HCT116 (cell line): ENCODE data around the gene SH3TC2. TPM values are rescaled to one million over a fixed set of nuclear protein-coding genes. Genes with fewer than 3 reads are reported as not detected.

Source experiments
- ATAC-seq: fragments of 200-7000 bp; cut with Tn5 transposase; 2 replicates; pipeline ENCODE4 v1.9.1; 2020; ENCODE audit warnings: mild to moderate bottlenecking, moderate library complexity
- BruUV-seq: library from RNA; stranded (reverse); fragments of 400-500 nt; replicated peaks from 2 replicates; lab custom pipeline; 2021; lab: Mats Ljungman, UMichigan
- CTCF ChIA-PET: fragments of 300-600 bp; sonication (Branson Sonifier 250); formaldehyde crosslinking; loops from one replicate; lab custom pipeline; 2021; ENCODE audit warnings: antibody characterized with exemption; lab: Charles Lee
- POLR2A ChIA-PET: fragments of 300-600, 350-600 bp; sonication (Branson Sonifier 250); formaldehyde crosslinking; loops from one replicate; lab custom pipeline; 2021; ENCODE audit warnings: antibody characterized with exemption; lab: Charles Lee
- RAD21 ChIA-PET, 2 experiments: fragments of 300-600 bp; sonication (Branson Sonifier 250); formaldehyde crosslinking; loops; one replicate each; lab custom pipeline; 2023; ENCODE audit warnings: low total read pairs in 2 of 2; ENCODE audit not compliant: uncharacterized antibody in 2 of 2, unreplicated experiment in 2 of 2, low non-redundant PET in 1 of 2; lab: Charles Lee
- DNase-seq: peaks from one replicate; pipeline ENCODE4 v3.0.0-alpha.2; 2010; ENCODE audit warnings: low read depth, low spot score
- H2AFZ ChIP-seq: fragments of 200-600 bp; shearing (Covaris generic), sonication (generic); 2 replicates; pipeline ENCODE4 v1.6.1; 2017; ENCODE audit warnings: low read depth, mixed run types, mixed read lengths, antibody characterized with exemption, low read length; ENCODE audit not compliant: poor library complexity, severe bottlenecking
- H3K27ac ChIP-seq: 2 replicates; pipeline ENCODE4 v1.5.1; 2012; ENCODE audit warnings: low read depth, low read length
- H3K27me3 ChIP-seq: fragments of 200-600 bp; sonication (generic); 2 replicates; pipeline ENCODE4 v1.6.1; 2016; ENCODE audit warnings: mixed run types, low read length, mixed read lengths; ENCODE audit not compliant: insufficient read depth
- H3K36me3 ChIP-seq, 2 experiments: fragments of 200-500 bp in 1 of 2; fragments of 200-600 bp in 1 of 2; sonication (Bioruptor generic) in 1 of 2; sonication (generic) in 1 of 2; 2 replicates each; pipeline versions ENCODE4 v1.5.1 to v1.6.1; 2014 to 2016; ENCODE audit warnings: low read length in 2 of 2, inconsistent platforms in 1 of 2, mixed read lengths in 1 of 2, mixed run types in 1 of 2; ENCODE audit not compliant: insufficient read depth in 2 of 2, control insufficient read depth in 1 of 2
- H3K4me1 ChIP-seq, 2 experiments: fragments of 200-600 bp in 1 of 2; sonication (generic) in 1 of 2; 2 replicates each; pipeline versions ENCODE4 v1.5.1 to v1.6.1; 2012 to 2017; ENCODE audit warnings: low read length in 2 of 2, inconsistent platforms in 1 of 2, mild to moderate bottlenecking in 1 of 2, mixed read lengths in 1 of 2, mixed run types in 1 of 2, moderate library complexity in 1 of 2; ENCODE audit not compliant: insufficient read depth in 2 of 2, control insufficient read depth in 1 of 2
- H3K4me2 ChIP-seq: fragments of 200-600 bp; sonication (generic); 2 replicates; pipeline ENCODE4 v1.6.1; 2017; ENCODE audit warnings: mixed run types, low read length, mixed read lengths
- H3K4me3 ChIP-seq, 2 experiments: fragments of 200-600 bp in 1 of 2; sonication (generic) in 1 of 2; replicated peaks in 1 of 2; 2 replicates each; pipeline ENCODE4 v1.5.1; 2011 to 2016; ENCODE audit warnings: low read length in 2 of 2, control low read depth in 1 of 2, low read depth in 1 of 2, mild to moderate bottlenecking in 1 of 2, mixed read lengths in 1 of 2, mixed run types in 1 of 2
- H3K79me2 ChIP-seq: fragments of 200-600 bp; sonication (generic); 2 replicates; pipeline ENCODE4 v1.6.1; 2017; ENCODE audit warnings: mild to moderate bottlenecking, mixed run types, low read length, moderate library complexity, mixed read lengths; ENCODE audit not compliant: insufficient read depth
- H3K9ac ChIP-seq: fragments of 200-600 bp; sonication (generic); 2 replicates; pipeline ENCODE4 v1.6.1; 2016; ENCODE audit warnings: low read length, mixed read lengths
- H3K9me2 ChIP-seq: fragments of 200-600 bp; sonication (generic), shearing (Covaris generic); 2 replicates; pipeline ENCODE4 v1.6.1; 2017; ENCODE audit warnings: mixed run types, mild to moderate bottlenecking, moderate library complexity; ENCODE audit not compliant: insufficient read depth
- H3K9me3 ChIP-seq, 2 experiments: fragments of 200-500 bp in 1 of 2; fragments of 200-600 bp in 1 of 2; sonication (Bioruptor generic) in 1 of 2; sonication (generic) in 1 of 2; 2 replicates each; pipeline ENCODE4 v1.6.1; 2014 to 2017; ENCODE audit warnings: low read length in 2 of 2, mixed read lengths in 2 of 2, inconsistent platforms in 1 of 2, low read depth in 1 of 2, mild to moderate bottlenecking in 1 of 2, mixed run types in 1 of 2, moderate library complexity in 1 of 2; ENCODE audit not compliant: control insufficient read depth in 1 of 2, insufficient read depth in 1 of 2
- H4K20me1 ChIP-seq: fragments of 200-600 bp; sonication (generic), shearing (Covaris generic); 2 replicates; pipeline ENCODE4 v1.6.1; 2017; ENCODE audit warnings: mixed run types, mild to moderate bottlenecking, moderate library complexity; ENCODE audit not compliant: insufficient read depth
- ATF3 ChIP-seq: IDR thresholded peaks from 2 replicates; pipeline ENCODE4 v1.6.1; 2012
- CEBPB ChIP-seq: IDR thresholded peaks from 2 replicates; pipeline ENCODE4 v1.6.1; 2012; ENCODE audit warnings: low read depth
- JUND ChIP-seq: IDR thresholded peaks from 2 replicates; pipeline ENCODE4 v1.6.1; 2012
- SIN3A ChIP-seq: IDR thresholded peaks from 2 replicates; pipeline ENCODE4 v1.6.1; 2012; ENCODE audit warnings: low read depth
- TCF7L2 ChIP-seq: IDR thresholded peaks from 2 replicates; pipeline ENCODE4 v1.7.0; 2011; ENCODE audit warnings: borderline replicate concordance, inconsistent platforms; ENCODE audit not compliant: insufficient read depth, insufficient read length; ENCODE audit errors: extremely low read depth
- YY1 ChIP-seq: IDR thresholded peaks from 2 replicates; pipeline ENCODE4 v1.6.1; 2011; ENCODE audit warnings: low read length, low read depth, moderate library complexity, mild to moderate bottlenecking; ENCODE audit not compliant: insufficient replicate concordance; ENCODE audit errors: extremely low read depth
- ZBTB33 ChIP-seq: IDR thresholded peaks from 2 replicates; pipeline ENCODE4 v1.6.1; 2011; ENCODE audit warnings: mild to moderate bottlenecking, low read length, moderate library complexity; ENCODE audit not compliant: insufficient replicate concordance; ENCODE audit errors: extremely low read depth
- intact Hi-C: fragments of 100-400 bp; cut with micrococcal nuclease; formaldehyde crosslinking; loops from 2 replicates; pipeline ENCODE4 v1.10.0; 2022
- total RNA-seq: library from RNA; stranded (reverse); gene quantifications from one replicate; pipeline ENCODE4 v1.2.1, GENCODE V29; 2021; ENCODE audit not compliant: unreplicated experiment

Gene SH3TC2
- total RNA-seq, 1 experiment from 2014 or later, result 12.8 TPM

DNA sequence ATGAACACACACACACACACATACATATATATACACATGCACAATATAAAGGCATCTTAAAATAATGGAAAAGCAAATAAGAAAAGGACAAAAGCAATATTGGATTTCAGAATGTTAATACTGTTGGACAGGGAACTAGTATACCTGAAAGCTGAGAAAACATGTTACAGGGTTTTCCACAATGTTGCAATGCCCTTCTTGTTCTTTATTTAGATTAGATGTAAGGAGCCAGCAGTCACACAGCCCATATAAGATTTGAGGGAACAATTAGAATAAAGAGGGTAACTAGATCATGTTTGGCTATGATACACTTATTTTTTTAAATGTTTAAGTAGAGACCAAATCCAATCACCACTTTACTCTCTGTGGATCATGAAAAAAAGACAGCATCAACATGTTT lies 61.7 kb downstream of the SH3TC2 start (continued):
- TF ChIP-seq ZBTB33 (no peak), SIN3A (no peak), CEBPB (no peak), YY1 (no peak)

GRCh38 chr5:148999741-149000140 lies 63.1 kb downstream of the SH3TC2 start:
- H3K79me2 ChIP-seq, result no peaks in the 10 kb centered on the region
- no peak overlapping the region for H3K4me2 ChIP-seq
- H3K27ac ChIP-seq, result no peak overlapping the region
- intact Hi-C loops, result loop anchor here (5.0 to 10.0 kb wide), 2 partner anchors 115 to 177 kb away; no protein-coding TSS in a partner anchor
- H3K9me3 ChIP-seq, result no peaks in the 10 kb centered on the region
- no peaks in the 10 kb centered on the region for H4K20me1 ChIP-seq
- H3K4me1 ChIP-seq, result peaks cover 8 to 24% of the 10 kb centered on the region in 2 experiments
- POLR2A ChIA-PET, result no interaction called here
- H3K36me3 ChIP-seq, result no peaks in the 10 kb centered on the region
- ATAC-seq, result no peak
- BruUV-seq, result no TSS peak
- H3K27me3 ChIP-seq, result no peaks in the 10 kb centered on the region
- no peaks in the 10 kb centered on the region; the same call in 1 of the 2 replicates for H3K9me2 ChIP-seq
- TF ChIP-seq TCF7L2, result no peak
- TF ChIP-seq JUND, result no peak
- TF ChIP-seq ATF3, result no peak
- TF ChIP-seq, all 23 proteins: peak for 0
- Histone ChIP-seq H3K4me3 (no peak overlapping the region), H3K9ac (no peak overlapping the region), H2AFZ (no peak overlapping the region)
- DNase-seq, result no peak
- ChIA-PET RAD21 (no interaction called here), CTCF (interaction anchor here (0.9 to 3.4 kb wide), 5 partner anchors 17 to 265 kb away, joined by 3 to 13 read pairs (median 4); no protein-coding TSS in a partner anchor)
